ENCODE measurements around the gene ODAD3. TPM values are rescaled to one million over a fixed set of nuclear protein-coding genes. Genes with fewer than 3 reads are reported as not detected.

ODAD3 gene
- not detected for total RNA-seq

DNA sequence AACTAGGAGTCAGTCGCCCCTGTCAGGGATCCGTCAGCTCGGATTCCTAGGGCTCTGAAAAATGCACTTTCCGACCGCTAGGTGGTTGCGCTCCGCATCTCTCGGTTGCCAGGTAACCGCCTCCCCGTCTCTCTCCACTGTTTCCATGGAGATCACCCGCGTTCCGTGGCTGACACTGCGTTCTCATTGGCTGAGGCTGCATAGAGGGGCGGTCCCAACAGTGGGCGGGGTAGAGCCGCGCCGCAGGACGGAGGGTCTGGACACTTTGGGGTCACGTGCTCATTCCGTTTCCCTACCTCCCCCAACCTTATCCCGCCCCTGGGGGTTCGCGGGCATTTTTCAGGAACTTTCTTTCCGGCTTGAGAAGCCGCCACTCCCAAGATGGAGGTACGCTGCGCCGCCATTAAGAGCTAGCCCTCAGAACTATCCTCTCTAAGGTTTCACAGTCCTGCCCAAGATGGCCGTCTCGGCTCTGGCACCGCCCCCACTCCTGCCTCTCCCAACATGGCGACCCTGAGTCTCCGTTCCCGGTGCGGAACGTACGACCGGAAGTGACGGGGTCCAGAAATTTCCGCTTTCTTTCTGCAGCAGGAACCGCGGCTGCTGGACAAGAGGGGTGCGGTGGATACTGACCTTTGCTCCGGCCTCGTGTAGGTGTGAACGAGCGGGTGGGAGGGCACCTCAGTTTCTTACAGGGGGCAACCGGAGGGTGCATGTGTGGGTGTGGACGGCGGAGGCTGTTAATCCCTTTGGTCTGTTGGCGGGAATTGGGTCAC is at the start of gene ODAD3, which contains the start of gene PRKCSH:
TSS of gene ODAD3 (minus strand) at position 65 of the 776 bp plus-strand sequence. CDS start 105 bp downstream, outside the sequence.
TSS of gene PRKCSH (plus strand) at position 579 of the 776 bp plus-strand sequence. CDS start 483 bp downstream, outside the sequence.
- TF ChIP-seq, protein P1, sequence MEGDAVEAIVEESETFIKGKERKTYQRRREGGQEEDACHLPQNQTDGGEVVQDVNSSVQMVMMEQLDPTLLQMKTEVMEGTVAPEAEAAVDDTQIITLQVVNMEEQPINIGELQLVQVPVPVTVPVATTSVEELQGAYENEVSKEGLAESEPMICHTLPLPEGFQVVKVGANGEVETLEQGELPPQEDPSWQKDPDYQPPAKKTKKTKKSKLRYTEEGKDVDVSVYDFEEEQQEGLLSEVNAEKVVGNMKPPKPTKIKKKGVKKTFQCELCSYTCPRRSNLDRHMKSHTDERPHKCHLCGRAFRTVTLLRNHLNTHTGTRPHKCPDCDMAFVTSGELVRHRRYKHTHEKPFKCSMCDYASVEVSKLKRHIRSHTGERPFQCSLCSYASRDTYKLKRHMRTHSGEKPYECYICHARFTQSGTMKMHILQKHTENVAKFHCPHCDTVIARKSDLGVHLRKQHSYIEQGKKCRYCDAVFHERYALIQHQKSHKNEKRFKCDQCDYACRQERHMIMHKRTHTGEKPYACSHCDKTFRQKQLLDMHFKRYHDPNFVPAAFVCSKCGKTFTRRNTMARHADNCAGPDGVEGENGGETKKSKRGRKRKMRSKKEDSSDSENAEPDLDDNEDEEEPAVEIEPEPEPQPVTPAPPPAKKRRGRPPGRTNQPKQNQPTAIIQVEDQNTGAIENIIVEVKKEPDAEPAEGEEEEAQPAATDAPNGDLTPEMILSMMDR (IDR thresholded peaks at IDR 0.05 in 4 of 5, conservative IDR thresholded peaks at IDR 0.05 in 1 of 5) = peak; percentile 82 to 97 (median 93)
- TF ChIP-seq POLR2A (IDR thresholded peaks at IDR 0.05) = peak in 1 of 2 donors; percentile 8
- Histone ChIP-seq H3K36me3 (peaks cover 0 to 33% of the 10 kb centered on the region in 2 donors), H3K27ac (peak within 1 kb of the TSS; percentile 65 to 85 (median 76)), H3K27me3 (no peaks in the 10 kb centered on the region), H3K4me1 (peaks cover 14% of the 10 kb centered on the region in 2 donors), H3K4me3 (peak within 1 kb of the TSS; percentile 71 to 85 (median 78)), H3K9me3 (no peaks in the 10 kb centered on the region)
- intact Hi-C loops (cut with DNase I; ENCODE audit: low total_unique reads) (loop anchor here (1.0 to 2.0 kb wide), 5 partner anchors 54 to 162 kb away; partner anchors contain the start of genes ECSIT, ELOF1, ZNF627 and ZNF653), in situ Hi-C loops (cut with MboI; ENCODE audit: low sequenced_read_pairs in 4 of 4) (loop anchor here in 1 of 4 donors (5.0 kb wide), 1 partner anchor 58 kb away; no protein-coding TSS in a partner anchor)
- ATAC-seq = peak; percentile 97 to 99
- peak; percentile 97 to 98 for DNase-seq

DNA sequence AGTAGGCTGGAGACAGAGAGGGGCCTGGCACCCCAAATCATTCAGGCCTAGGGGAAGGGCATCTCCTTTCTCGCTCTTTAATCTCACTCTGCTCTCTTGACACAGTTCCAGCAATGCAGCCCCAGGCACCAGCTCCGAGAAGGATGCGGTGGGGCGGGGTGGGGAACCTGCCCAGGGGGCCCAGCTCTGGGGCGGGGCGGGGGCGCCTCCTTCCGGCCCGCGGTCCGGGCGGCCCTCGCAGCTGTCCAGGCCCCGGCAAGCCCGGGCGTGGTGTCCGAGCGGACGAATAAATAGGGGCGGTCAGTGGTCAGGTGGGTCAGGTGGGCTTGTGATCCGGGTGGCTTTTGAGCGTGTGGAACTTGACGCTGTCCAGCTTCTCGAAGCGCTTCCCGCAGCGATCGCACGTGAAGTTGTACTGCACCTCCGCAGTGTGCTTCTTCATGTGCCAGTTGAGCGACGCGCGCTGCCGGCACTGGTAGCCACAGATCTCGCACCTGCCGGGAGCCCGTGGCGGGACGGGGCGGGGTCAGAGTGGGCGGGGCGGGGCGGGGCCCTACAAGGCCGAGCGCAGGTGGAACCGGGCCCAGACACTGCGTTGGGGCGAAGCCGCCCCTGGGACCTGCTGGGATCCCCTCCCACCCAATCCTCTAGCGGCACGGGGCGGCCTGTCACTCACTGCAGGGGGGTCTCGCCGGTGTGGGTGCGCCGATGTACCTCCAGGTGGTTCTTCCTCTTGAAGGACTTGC is 48.6 kb upstream of the ODAD3 start:
- DNase-seq = no peak
- Histone ChIP-seq H3K4me1 (peaks cover 6 to 12% of the 10 kb centered on the region in 2 donors), H3K27ac (no peak overlapping the region), H3K27me3 (peaks cover 35 to 59% (median 43%) of the 10 kb centered on the region in 3 donors), H3K36me3 (peaks cover 0 to 3% of the 10 kb centered on the region in 2 donors), H3K4me3 (no peak overlapping the region), H3K9me3 (no peaks in the 10 kb centered on the region)
- intact Hi-C loops (cut with DNase I; ENCODE audit: low total_unique reads) = loop anchor here (2.0 kb wide), 2 partner anchors 103 to 191 kb away; no protein-coding TSS in a partner anchor
- TF ChIP-seq, protein P1 (IDR thresholded peaks at IDR 0.05 in 4 of 5, conservative IDR thresholded peaks at IDR 0.05 in 1 of 5) = no peak
- no peak for TF ChIP-seq POLR2A (IDR thresholded peaks at IDR 0.05)
- in situ Hi-C loops (cut with MboI; ENCODE audit: low sequenced_read_pairs in 4 of 4) = no loop called here
- no peak for ATAC-seq

DNA sequence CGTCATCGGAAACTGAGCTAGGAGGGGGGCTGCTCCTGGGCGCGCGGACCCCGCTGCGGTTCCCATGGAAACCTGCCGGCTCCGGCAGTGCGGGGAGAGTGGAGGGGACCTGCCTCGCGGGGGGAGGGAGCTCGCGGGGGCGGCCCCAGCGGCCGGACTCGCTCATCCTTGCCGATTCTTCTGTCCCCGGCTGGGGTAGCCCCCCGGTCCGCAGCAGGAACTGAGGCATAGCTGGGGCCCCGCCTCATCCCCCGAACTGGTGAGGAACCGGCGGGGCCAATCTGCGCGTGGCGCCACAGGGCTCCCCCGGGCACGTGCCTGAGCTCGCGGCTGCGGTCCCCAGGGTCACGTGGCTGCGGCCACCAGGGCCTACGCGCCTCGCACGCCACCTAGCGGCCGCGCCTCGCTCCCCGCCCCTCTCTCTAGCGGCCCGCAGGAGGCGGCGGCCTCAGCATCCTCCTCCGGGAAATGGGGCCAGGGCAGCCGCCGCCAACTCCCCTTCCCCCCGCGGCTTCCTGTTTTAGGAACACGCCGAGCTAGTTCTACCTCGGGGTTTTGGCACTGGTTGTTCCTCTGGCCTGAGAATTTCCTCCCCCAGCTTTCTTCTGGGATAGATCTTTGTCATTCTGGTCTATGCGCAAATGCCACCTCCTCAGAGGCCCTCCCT is 47.6 kb upstream of the ODAD3 start:
- H3K4me3 ChIP-seq = peak overlapping the region; percentile 23 to 51 (median 45)
- H3K27ac ChIP-seq = peak overlapping the region in 1 of 4 donors; percentile 2
- intact Hi-C loops (cut with DNase I; ENCODE audit: low total_unique reads) (loop anchor here (2.0 kb wide), 2 partner anchors 102 to 190 kb away; no protein-coding TSS in a partner anchor), in situ Hi-C loops (cut with MboI; ENCODE audit: low sequenced_read_pairs in 4 of 4) (no loop called here)
- H3K27me3 ChIP-seq = peaks cover 35 to 64% (median 43%) of the 10 kb centered on the region in 3 donors
- TF ChIP-seq POLR2A (IDR thresholded peaks at IDR 0.05) = no peak
- TF ChIP-seq, protein P1 (IDR thresholded peaks at IDR 0.05 in 4 of 5, conservative IDR thresholded peaks at IDR 0.05 in 1 of 5) = peak; percentile 72 to 96 (median 93)
- ATAC-seq (peak; percentile 84 to 85), DNase-seq (peak; percentile 53 to 54)
- H3K9me3 ChIP-seq = no peaks in the 10 kb centered on the region
- peaks cover 0 to 3% of the 10 kb centered on the region in 2 donors for H3K36me3 ChIP-seq
- H3K4me1 ChIP-seq = peaks cover 6 to 12% of the 10 kb centered on the region in 2 donors

Measured in gastrocnemius medialis (tissue), 4 donors.